NB4 (cell line): Measurements from ENCODE around the gene FBXW2.

Experiments used
- POLR2A ChIP-seq: IDR thresholded peaks from 2 replicates; pipeline ENCODE4 v1.6.1; 2011; ENCODE audit warnings: mild to moderate bottlenecking; ENCODE audit not compliant: insufficient read length; ENCODE audit errors: extremely low read depth
- TF ChIP-seq, protein P1 (sequence below): IDR thresholded peaks from one replicate; pipeline ENCODE4 v1.5.1; 2012; ENCODE audit warnings: low read depth, low read length
- TF ChIP-seq, protein P2 (sequence below): IDR thresholded peaks from 2 replicates; pipeline ENCODE4 v1.6.1; 2011; ENCODE audit warnings: low read depth, low read length

DNA sequence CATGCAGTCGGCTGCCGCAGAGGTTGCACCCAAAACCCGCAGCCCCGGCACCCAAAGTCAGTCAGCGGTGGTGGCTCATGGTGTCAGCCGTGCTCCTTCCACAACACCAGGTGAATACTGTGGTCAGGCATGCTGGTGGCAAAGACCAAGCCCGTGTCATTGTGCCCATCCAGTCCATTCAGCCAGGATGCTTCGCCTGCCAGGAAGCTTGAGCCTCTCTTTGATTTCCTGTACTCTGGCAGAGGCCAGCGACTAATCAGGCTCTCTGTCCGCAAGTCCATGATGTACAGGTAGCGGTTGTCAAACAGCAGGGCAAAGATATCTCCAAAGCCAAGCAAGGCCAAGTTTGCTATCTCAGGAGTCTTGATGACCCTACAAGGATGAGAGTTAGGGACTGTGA, 28.7 kb downstream of the FBXW2 start:
- TF ChIP-seq POLR2A: no peak
- TF ChIP-seq, protein P1, sequence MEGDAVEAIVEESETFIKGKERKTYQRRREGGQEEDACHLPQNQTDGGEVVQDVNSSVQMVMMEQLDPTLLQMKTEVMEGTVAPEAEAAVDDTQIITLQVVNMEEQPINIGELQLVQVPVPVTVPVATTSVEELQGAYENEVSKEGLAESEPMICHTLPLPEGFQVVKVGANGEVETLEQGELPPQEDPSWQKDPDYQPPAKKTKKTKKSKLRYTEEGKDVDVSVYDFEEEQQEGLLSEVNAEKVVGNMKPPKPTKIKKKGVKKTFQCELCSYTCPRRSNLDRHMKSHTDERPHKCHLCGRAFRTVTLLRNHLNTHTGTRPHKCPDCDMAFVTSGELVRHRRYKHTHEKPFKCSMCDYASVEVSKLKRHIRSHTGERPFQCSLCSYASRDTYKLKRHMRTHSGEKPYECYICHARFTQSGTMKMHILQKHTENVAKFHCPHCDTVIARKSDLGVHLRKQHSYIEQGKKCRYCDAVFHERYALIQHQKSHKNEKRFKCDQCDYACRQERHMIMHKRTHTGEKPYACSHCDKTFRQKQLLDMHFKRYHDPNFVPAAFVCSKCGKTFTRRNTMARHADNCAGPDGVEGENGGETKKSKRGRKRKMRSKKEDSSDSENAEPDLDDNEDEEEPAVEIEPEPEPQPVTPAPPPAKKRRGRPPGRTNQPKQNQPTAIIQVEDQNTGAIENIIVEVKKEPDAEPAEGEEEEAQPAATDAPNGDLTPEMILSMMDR: no peak
- TF ChIP-seq, protein P2, sequence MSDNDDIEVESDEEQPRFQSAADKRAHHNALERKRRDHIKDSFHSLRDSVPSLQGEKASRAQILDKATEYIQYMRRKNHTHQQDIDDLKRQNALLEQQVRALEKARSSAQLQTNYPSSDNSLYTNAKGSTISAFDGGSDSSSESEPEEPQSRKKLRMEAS: no peak
